HG03045 (cell line): Measurements from ENCODE around the gene AGPAT4.

Experiments
- ATAC-seq: cut with Tn5 transposase; IDR thresholded peaks from one replicate; pipeline ENCODE4 v1.9.1; 2021; ENCODE audit warnings: mild to moderate bottlenecking, moderate library complexity; ENCODE audit not compliant: unreplicated experiment

AGPAT4 gene

DNA sequence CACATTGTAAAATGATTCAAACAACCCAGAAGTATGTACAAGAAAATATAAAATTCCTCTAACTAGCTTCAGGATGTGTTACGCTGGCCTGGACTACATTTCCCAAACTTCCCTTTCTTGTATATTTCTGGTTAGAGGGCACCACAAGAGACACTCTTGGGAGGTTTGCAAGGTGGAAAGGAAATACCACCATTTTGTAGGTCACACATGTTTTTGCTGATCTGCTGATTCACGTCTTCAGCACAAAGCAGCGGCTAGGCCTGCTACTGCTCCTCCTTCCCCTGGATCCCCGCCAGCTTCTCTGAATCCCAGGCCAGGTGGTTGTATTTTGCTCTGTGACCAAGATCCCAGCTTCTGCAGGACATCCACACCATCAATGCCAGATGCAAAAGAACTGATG is 104.2 kb downstream of the AGPAT4 start:
- no peak for ATAC-seq

GRCh38 chr6:161169035-161169434 is 104.8 kb downstream of the AGPAT4 start:
- ATAC-seq, result no peak

- no peak for ATAC-seq
Observed at GRCh38 chr6:161168281-161168891, 105.5 kb downstream of the AGPAT4 start.

GRCh38 chr6:161166677-161167076 is 107.2 kb downstream of the AGPAT4 start:
- no peak for ATAC-seq

DNA sequence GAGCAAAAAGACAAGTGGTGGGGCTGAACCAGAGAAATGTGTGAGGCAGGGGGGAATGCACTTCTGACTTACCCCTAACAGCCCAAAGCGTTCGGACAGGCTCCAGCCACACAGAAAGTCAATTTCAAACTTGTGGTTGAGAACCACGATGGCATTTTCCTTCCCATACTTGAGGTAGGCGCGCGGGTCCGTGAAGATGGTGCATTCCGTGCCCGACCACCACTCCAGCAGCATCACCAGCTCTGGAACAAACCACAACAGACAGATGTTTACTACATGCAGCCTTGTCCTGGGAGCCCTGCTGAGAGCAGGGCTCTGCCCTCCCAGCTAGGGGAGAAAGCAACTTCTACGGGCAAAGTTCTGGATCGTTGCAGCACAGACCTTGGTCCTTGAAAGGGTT is 107.7 kb downstream of the AGPAT4 start:
- ATAC-seq, result no peak

DNA sequence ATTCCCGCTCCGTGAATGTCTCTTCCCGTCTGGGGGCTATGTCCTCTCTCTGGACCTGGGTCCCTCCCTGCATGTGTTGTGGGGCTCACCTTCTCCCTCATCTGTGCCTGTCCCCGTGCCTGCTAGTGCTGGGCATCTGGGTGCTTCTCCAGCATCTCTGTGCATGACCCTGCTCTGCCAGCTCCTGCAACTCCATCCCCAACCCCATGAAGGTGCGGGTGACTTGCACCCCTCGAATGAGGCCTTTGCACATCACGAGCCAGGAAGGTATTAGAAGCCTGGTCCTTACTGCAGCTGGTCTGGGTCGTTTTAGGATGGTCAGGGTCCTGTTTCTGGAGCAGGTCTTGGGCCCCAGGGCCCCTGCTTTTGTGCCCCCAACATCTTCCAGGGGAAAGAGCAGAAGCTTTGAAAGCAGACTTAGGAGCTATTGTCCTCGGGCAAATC is 109.7 kb downstream of the AGPAT4 start:
- ATAC-seq, result no peak

GRCh38 chr6:161163466-161164181 is 110.2 kb downstream of the AGPAT4 start:
- no peak for ATAC-seq

- no peak for ATAC-seq
Observed at GRCh38 chr6:161162722-161163121, 111.1 kb downstream of the AGPAT4 start.

DNA sequence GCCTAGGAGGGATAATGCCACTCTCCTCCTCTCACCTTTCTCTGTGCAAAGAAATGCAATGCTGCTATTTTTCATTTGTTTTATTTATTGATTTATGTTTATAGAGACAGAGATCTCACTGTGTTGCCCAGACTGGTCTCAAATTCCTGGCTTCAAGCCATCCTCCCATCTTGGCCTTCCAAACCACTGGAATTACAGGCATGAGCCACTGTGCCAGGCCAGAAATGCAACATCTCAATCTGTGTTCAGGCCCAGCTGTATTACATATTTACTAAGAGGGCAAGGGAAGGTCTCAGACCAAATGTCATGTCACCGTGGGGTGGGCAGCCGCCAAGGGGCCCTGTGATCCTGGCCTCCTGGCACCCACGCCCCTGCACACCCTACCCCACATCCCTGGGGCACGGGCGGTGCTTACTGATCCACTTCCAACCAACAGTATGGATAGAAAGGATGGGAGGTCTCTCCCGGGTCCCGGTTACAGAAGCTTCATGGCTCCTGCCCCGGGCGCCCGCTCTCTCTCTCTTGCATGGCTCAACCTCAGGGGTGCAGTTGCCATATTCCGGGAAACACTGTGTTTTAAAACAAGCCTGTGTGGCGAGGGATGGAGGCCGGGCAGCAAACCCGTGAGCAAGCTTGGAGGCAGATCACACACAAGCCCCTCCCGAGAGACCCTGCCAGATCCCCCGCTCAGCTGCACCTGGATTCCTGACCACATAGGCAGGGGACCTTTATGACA is 111.8 kb downstream of the AGPAT4 start:
- no peak for ATAC-seq

DNA sequence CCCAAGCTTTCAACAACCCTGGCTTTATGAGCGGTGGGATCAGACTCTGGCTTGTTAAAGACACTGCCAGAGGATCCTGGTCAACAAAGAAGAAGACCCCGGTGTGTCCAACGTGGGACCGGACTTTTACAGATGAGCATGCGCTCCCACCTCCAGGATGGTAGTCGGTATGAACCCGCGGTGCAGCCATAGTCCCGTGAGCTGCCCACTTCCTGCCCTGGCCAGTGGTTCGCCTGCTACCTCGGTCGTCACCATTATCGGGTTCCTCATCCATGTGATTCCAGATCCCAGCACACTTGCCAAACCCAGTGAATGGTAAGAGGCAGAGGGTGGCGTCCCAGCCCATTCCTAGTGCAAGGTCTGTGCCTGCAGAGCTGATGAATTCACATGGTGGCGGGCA is 112.7 kb downstream of the AGPAT4 start:
- ATAC-seq, result no peak

GRCh38 chr6:161154796-161155335 is 119.0 kb downstream of the AGPAT4 start:
- ATAC-seq, result no peak

GRCh38 chr6:161153725-161154124 is 120.1 kb downstream of the AGPAT4 start:
- ATAC-seq, result no peak

GRCh38 chr6:161152907-161153662 is 120.8 kb downstream of the AGPAT4 start:
- ATAC-seq, result no peak

DNA sequence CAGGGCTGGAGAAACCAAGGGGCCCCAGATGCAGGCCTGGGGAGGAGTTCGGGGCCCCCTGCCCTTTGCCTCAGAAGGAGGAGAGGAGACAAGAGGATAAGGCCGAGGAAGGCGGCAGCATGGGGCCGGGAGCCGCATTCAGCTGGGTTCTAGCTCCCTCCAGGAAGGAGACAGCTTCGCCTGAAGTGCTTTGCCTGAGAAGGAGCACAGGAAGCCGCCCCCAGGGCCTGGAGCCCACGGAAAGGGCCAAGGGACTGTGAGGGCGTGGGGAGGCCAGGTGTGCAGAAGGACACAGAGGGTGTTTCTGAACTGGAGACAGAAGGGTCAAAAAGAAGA is 121.4 kb downstream of the AGPAT4 start:
- no peak for ATAC-seq

- no peak for ATAC-seq
Observed at GRCh38 chr6:161151660-161152526, 122.0 kb downstream of the AGPAT4 start.

DNA sequence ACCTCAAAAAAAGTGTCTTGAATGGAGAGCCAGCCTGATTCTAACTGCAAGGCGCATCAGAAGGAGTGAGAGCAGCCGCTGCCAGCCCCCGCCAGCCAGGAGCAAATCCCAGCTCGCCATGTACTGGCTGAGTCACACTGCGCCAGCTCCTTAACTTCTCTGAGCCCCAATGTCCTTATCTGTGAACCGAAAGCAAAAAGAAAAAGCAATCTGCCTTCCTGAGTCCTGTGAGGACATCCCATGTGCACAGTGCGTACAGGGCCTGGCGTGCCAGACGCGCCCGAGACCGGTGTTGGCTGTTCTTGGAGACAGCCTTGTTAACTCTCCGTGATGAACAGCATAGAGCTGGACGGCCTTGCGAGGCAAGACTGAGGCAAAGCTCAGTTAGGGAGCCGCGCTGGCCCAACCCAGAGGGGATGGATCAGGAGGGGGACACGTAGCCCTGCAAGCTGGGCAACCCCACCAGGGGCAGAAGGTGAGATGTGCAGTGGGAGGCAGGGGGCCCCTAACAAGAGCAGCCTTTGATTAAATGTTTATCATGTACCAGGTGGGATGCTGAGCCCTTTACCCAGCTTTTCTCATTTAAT is 122.7 kb downstream of the AGPAT4 start:
- no peak for ATAC-seq

GRCh38 chr6:161150566-161150965 is 123.3 kb downstream of the AGPAT4 start:
- no peak for ATAC-seq

DNA sequence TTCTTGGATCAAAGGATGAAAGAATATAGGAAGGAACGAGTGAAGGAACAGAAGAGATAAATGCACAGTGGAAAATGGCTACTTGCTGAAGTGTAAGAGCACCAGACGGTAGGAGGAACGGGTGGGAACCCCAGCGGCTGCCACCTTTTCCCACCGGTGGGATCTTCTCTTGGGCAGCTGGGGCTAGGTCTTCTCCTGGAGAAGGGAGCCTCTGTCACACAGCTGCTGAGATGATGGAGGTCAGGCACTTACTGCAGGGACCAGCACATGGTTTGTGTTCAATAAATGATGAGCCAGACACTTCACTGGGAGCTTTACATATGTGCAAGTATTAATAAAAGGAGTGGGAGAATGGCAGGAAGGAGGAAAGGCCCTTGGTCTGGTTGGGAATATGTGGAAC is 123.7 kb downstream of the AGPAT4 start:
- no peak for ATAC-seq

DNA sequence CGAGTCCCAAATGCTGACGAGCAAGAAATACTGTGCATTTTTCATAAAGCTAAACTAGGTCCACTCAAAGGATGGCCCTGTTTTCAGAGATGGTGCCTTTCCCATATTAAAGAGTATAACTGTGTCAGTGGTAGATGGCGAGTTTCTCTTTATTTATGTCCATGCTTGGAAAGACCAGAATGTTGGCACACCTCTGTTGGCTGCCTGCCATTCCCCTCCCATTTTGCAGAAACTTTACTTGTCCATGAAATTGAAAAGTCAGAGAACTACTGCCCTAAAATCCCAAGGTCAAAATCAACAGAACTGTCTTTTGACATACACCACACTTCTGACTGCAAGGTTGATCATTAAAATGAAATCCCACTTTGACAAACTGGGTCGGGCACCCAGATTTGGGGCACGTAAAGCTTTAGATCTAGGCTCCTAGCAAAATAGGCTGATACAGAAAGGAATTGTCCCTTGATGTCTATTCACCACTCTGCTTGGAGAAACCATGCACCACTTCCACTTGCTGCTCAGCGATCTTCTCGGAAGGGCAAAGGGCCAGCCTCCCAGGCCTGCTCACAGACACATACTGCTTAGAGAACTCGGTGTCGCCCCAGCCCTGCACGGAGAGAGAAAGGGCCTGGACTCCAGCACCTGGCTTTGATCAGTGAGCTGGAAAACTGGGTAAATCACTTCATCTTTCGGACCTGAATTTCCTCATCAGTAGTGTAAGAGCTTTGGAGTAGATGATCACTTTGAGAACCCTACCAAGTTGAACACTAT is 130.0 kb downstream of the AGPAT4 start:
- no peak for ATAC-seq
